Right cardiac atrium (tissue), 5 donors: ENCODE data around the gene GPR158. TPM values are rescaled to one million over a fixed set of nuclear protein-coding genes. Genes with fewer than 3 reads are reported as not detected.

Source experiments
- ATAC-seq, 2 donors: fragments of 200-7000 bp; cut with Tn5 transposase; one replicate each; pipeline versions ENCODE4 v1.8.0 to v1.9.1; 2020; ENCODE audit warnings: moderate library complexity in 2 of 2, mild to moderate bottlenecking in 1 of 2
- DNase-seq, 3 donors: peaks; one replicate each; pipeline ENCODE4 v3.0.0-alpha.2; 2020
- H3K27ac ChIP-seq: one replicate; pipeline ENCODE4 v1.5.1; 2013; ENCODE audit warnings: mild to moderate bottlenecking, low read length, control low read depth, moderate library complexity
- H3K27me3 ChIP-seq: one replicate; pipeline ENCODE4 v1.6.1; 2013; ENCODE audit not compliant: control insufficient read depth, insufficient read depth
- H3K4me1 ChIP-seq: one replicate; pipeline ENCODE4 v1.6.1; 2013; ENCODE audit warnings: low read length; ENCODE audit not compliant: control insufficient read depth, insufficient read depth
- H3K4me3 ChIP-seq: one replicate; pipeline ENCODE4 v1.5.1; 2013; ENCODE audit warnings: low read length, control low read depth
- H3K9me3 ChIP-seq: one replicate; pipeline ENCODE4 v1.6.1; 2013; ENCODE audit warnings: low read length; ENCODE audit not compliant: control insufficient read depth
- WGBS: extraction: QIAGEN DNeasy Blood & Tissue Kit; methylation state at CpG from one replicate; pipeline ENCODE4 v1.1.7; 2013; 5-methylcytosine and 5-hydroxymethylcytosine counted together
- intact Hi-C, 4 donors: fragments of 100-400 bp; cut with DNase I; formaldehyde crosslinking; loops; one replicate each; pipeline versions ENCODE4 v1.11.0 to v1.14.0; 2022 to 2023
- polyA plus RNA-seq: library from polyadenylated mRNA; stranded (reverse); fragments of 200-250 nt; gene quantifications from one replicate; pipeline ENCODE4 v1.2.3, GENCODE V29; 2013
- total RNA-seq, 4 donors: library from RNA; stranded (reverse); fragmentation: NEBNext Ultra II Directional; extraction: Animal tissue kit (Norgen Biotek cat#: 25700); gene quantifications; one replicate each; pipeline ENCODE4 v1.2.1, GENCODE V29; 2021
- donor health status: healthy with polysubstance abuse.
- donor health status: DM: no; HTN: yes; CAD: no.
- donor health status: DM: no; HTN: no; CAD: no.
- donor health status: DM: no; HTN: yes; CAD: no; lungs with severe emphysema.
- donor health status: DM: yes; HTN: yes; CAD: no.

The GPR158 gene
- total and polyA plus RNA-seq, 5 donors: 0.05 to 0.18 (median 0.08) TPM; not detected in 2

GRCh38 chr10:25633542-25633941 lies 458.7 kb downstream of the GPR158 start:
- no peaks in the 10 kb centered on the region for H3K4me1 ChIP-seq
- intact Hi-C loops: no loop called here
- no peaks in the 10 kb centered on the region for H3K27me3 ChIP-seq
- no peaks in the 10 kb centered on the region for H3K9me3 ChIP-seq
- H3K4me3 ChIP-seq: no peak overlapping the region
- ATAC-seq (no peak), DNase-seq (no peak)
- WGBS: 94% methylated on average over 2 of the region's 2 CpGs
- H3K27ac ChIP-seq: no peak overlapping the region

GRCh38 chr10:25639646-25640045 lies 464.8 kb downstream of the GPR158 start:
- Histone ChIP-seq H3K27me3 (no peaks in the 10 kb centered on the region), H3K27ac (no peak overlapping the region), H3K9me3 (no peaks in the 10 kb centered on the region), H3K4me1 (no peaks in the 10 kb centered on the region), H3K4me3 (no peak overlapping the region)
- no peak for DNase-seq
- 95% methylated on average over 2 of the region's 2 CpGs for WGBS
- no peak for ATAC-seq
- intact Hi-C loops: no loop called here

- ATAC-seq (no peak), DNase-seq (no peak)
- 34% methylated on average over 1 of the region's 1 CpG for WGBS
- intact Hi-C loops: no loop called here
- Histone ChIP-seq H3K9me3 (no peaks in the 10 kb centered on the region), H3K27ac (no peak overlapping the region), H3K4me3 (no peak overlapping the region), H3K27me3 (no peaks in the 10 kb centered on the region), H3K4me1 (no peaks in the 10 kb centered on the region)
These were observed 466.8 kb downstream of the GPR158 start for GRCh38 chr10:25641595-25641994.

- intact Hi-C loops: no loop called here
- Histone ChIP-seq H3K27me3 (no peaks in the 10 kb centered on the region), H3K4me3 (no peak overlapping the region), H3K9me3 (no peaks in the 10 kb centered on the region), H3K27ac (no peak overlapping the region), H3K4me1 (no peaks in the 10 kb centered on the region)
- no peak for DNase-seq
- no peak for ATAC-seq
- 69% methylated on average over 3 of the region's 3 CpGs for WGBS
These were observed 467.9 kb downstream of the GPR158 start for GRCh38 chr10:25642721-25643120.

GRCh38 chr10:25646371-25646770 lies 471.6 kb downstream of the GPR158 start:
- H3K27ac ChIP-seq: no peak overlapping the region
- no peaks in the 10 kb centered on the region for H3K9me3 ChIP-seq

GRCh38 chr10:25651534-25651933 lies 476.7 kb downstream of the GPR158 start:
- no peak for DNase-seq
- H3K9me3 ChIP-seq: no peaks in the 10 kb centered on the region
- H3K4me3 ChIP-seq: no peak overlapping the region
- intact Hi-C loops: no loop called here
- H3K27ac ChIP-seq: no peak overlapping the region
- 56% methylated on average over 2 of the region's 2 CpGs for WGBS
- no peaks in the 10 kb centered on the region for H3K27me3 ChIP-seq
- H3K4me1 ChIP-seq: no peaks in the 10 kb centered on the region
- no peak for ATAC-seq

More at GRCh38 chr10:25646371-25646770, 471.6 kb downstream of the GPR158 start:
- DNase-seq (no peak), ATAC-seq (no peak)
- intact Hi-C loops: no loop called here
- Histone ChIP-seq H3K4me3 (no peak overlapping the region), H3K27me3 (no peaks in the 10 kb centered on the region), H3K4me1 (no peaks in the 10 kb centered on the region)
- WGBS: 78% methylated on average over 2 of the region's 2 CpGs

Other genes with a start within 250 kb of the GPR158 start
- gene PRTFDC1, start 222.4 kb upstream of the GPR158 start, total RNA-seq: 10 to 100 TPM in 3 of 4 donors, 1 to 10 TPM in 1; 8.6 to 11.2 (median 10.6) TPM
- gene PRTFDC1, start 222.4 kb upstream of the GPR158 start, polyA plus RNA-seq: 7.6 TPM
- gene ENKUR, start 158.8 kb upstream of the GPR158 start, total RNA-seq: not detected
- not detected for gene ENKUR, start 158.8 kb upstream of the GPR158 start, polyA plus RNA-seq
- gene THNSL1, start 158.4 kb upstream of the GPR158 start, total RNA-seq: 1 to 10 TPM; 1.9 to 4.6 (median 3.6) TPM
- gene THNSL1, start 158.4 kb upstream of the GPR158 start, polyA plus RNA-seq: 3.1 TPM